Measurements from ENCODE around the gene NAPEPLD. TPM values are rescaled to one million over a fixed set of nuclear protein-coding genes. Genes with fewer than 3 reads are reported as not detected.
"Not testable (repeated sequence)": the region's sequence is repeated elsewhere in the genome, so short reads cannot be mapped to it uniquely, and the experiment has no call there.

Gene NAPEPLD
- total and polyA plus RNA-seq, 2 donors, result 5.2 to 33.2 TPM

DNA sequence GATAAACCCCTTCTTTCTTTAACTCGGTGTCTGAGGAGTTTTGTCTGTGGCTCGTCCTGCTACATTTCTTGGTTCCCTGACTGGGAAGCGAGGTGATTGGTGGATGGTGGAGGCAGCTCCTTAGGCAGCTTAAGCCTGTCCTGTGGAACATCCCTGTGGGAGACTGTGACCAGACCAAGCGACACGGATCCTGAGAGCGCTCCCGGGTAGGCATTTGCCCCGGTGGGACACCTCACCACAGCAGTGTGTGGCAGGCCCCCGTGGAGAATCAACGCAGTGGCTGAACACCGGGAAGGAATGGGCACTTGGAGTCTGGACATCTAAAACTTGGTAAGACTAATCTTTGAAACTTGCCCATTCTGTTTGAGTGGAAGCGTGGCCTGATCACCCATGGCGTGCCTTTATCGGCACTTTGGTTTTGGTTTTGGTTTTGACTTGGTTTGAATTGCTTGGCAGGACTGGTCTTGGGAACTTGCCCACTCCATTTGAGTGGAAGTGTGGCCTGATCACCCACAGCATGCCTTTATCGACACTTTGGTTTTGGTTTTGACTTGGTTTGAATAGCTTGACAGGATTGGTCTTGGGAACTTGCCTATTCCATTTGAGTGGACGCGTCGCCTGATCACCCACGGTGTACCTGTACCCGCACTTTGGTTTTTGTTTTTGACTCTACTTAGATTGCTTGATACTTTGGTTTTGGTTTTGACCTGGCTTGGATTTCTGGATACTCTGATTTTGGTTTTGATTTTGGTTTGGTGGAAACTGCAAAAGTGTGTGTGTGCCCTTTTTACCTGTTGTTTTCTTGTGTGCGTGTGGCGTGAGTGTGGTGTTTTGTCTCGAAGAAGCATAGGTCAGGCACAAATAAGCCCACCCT is 4.1 kb upstream of the NAPEPLD start:
- 95% methylated on average over 23 of the region's 23 CpGs for WGBS
- not testable (repeated sequence) for H3K4me1 ChIP-seq (ENCODE audit: insufficient read depth); H3K4me3 ChIP-seq (ENCODE audit: low read depth, low read length); H3K36me3 ChIP-seq (ENCODE audit: insufficient read depth); DNase-seq (ENCODE audit: extremely low spot score); H3K27ac ChIP-seq (ENCODE audit: low read depth)

- not testable (repeated sequence) for H3K27ac ChIP-seq (ENCODE audit: low read depth); DNase-seq (ENCODE audit: extremely low spot score); H3K4me3 ChIP-seq (ENCODE audit: low read depth, low read length); H3K36me3 ChIP-seq (ENCODE audit: insufficient read depth); H3K4me1 ChIP-seq (ENCODE audit: insufficient read depth)
- WGBS, result 82% methylated on average over 8 of the region's 8 CpGs
Observed at GRCh38 chr7:103151993-103152676, 3.2 kb upstream of the NAPEPLD start.

DNA sequence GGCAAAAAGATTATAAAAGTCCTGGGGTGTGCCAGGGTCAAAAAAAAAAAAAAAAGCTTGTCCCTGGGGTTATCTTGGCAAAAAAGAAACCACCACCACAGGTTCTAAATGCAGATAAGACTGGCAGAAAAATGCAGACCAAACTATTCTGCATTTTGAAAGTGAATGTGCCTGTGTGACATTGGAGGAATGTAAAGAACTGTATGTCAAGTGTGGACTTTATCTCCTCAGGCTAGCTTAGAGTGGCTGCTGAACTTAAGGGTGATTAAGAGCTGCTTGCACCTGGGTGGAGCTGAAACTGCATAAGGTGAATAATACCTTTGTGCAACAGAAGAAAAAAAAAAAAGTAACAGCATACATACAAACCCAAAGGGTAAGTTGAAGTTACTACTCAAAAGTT is 1.3 kb upstream of the NAPEPLD start:
- no peaks in the 10 kb centered on the region for H3K4me1 ChIP-seq (ENCODE audit: insufficient read depth)
- no peak overlapping the region for H3K4me3 ChIP-seq (ENCODE audit: low read depth, low read length)
- no peaks in the 10 kb centered on the region for H3K36me3 ChIP-seq (ENCODE audit: insufficient read depth)
- no peak overlapping the region for H3K27ac ChIP-seq (ENCODE audit: low read depth)
- no peak for DNase-seq (ENCODE audit: extremely low spot score)

- no peaks in the 10 kb centered on the region for H3K4me1 ChIP-seq (ENCODE audit: insufficient read depth)
- 93% methylated on average over 11 of the region's 11 CpGs for WGBS
- no peak for DNase-seq (ENCODE audit: extremely low spot score)
- peak overlapping the region; percentile 97 for H3K27ac ChIP-seq (ENCODE audit: low read depth)
- peak overlapping the region; percentile 91 for H3K4me3 ChIP-seq (ENCODE audit: low read depth, low read length)
- H3K36me3 ChIP-seq (ENCODE audit: insufficient read depth), result no peaks in the 10 kb centered on the region
Observed at GRCh38 chr7:103149808-103150180, 895 bp upstream of the NAPEPLD start.

- H3K4me1 ChIP-seq (ENCODE audit: insufficient read depth), result no peaks in the 10 kb centered on the region
- peak overlapping the region; percentile 97 for H3K27ac ChIP-seq (ENCODE audit: low read depth)
- H3K36me3 ChIP-seq (ENCODE audit: insufficient read depth), result no peaks in the 10 kb centered on the region
- WGBS, result 1% methylated on average over 13 of the region's 13 CpGs
- no peak for DNase-seq (ENCODE audit: extremely low spot score)
- H3K4me3 ChIP-seq (ENCODE audit: low read depth, low read length), result peak overlapping the region; percentile 91
Observed at GRCh38 chr7:103148131-103148993, 537 bp downstream of the NAPEPLD start.

DNA sequence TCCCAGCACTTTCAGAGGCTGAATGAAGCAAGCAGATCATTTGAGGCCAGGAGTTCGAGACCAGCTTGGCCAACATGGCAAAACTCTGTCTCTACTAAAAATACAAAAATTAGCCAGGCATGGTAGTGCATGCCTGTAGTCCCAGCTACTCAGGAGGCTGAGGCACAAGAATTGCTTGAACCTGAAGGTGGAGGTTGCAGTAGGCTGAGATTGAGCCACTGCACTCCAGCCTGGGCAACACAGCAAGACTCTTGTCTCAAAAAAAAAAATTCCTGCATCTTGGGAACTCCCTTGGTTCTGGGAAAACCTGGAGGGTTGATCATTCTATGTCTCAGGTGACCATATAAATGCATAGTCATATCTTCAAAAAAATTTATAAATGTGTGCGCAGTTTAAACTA is 4.1 kb downstream of the NAPEPLD start:
- H3K36me3 ChIP-seq (ENCODE audit: insufficient read depth); DNase-seq (ENCODE audit: extremely low spot score); H3K27ac ChIP-seq (ENCODE audit: low read depth); H3K4me1 ChIP-seq (ENCODE audit: insufficient read depth); H3K4me3 ChIP-seq (ENCODE audit: low read depth, low read length): not testable (repeated sequence)
- WGBS, result 100% methylated on average over 2 of the region's 2 CpGs

DNA sequence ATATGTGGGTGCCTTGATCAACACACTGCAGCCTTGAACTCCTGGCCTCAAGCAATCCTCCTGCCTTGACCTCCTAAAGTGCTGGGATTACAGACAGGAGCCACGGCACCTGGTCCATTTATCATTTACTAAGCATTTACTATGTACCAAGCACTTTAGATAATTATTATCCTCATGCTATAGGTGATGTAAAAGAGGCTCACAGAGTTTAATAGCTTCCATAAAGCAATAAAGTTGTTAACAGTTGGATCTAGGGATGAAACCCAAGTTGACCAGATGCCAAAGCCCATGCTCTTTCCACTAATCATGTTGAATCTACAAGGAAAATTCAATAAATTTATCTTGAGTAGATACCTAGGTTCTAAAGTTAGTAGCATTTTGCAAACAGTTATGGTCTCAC is 5.0 kb downstream of the NAPEPLD start:
- WGBS, result 87% methylated on average over 1 of the region's 1 CpG
- no peak overlapping the region for H3K27ac ChIP-seq (ENCODE audit: low read depth)

GRCh38 chr7:103142494-103142893 is 6.4 kb downstream of the NAPEPLD start:
- Histone ChIP-seq H3K4me3 (ENCODE audit: low read depth, low read length) (no peak overlapping the region), H3K4me1 (ENCODE audit: insufficient read depth) (no peaks in the 10 kb centered on the region), H3K36me3 (ENCODE audit: insufficient read depth) (no peaks in the 10 kb centered on the region), H3K27ac (ENCODE audit: low read depth) (no peak overlapping the region)
- DNase-seq (ENCODE audit: extremely low spot score), result no peak
- WGBS, result 84% methylated on average over 1 of the region's 1 CpG

More for the DNA sequence above, 5.0 kb downstream of the NAPEPLD start:
- H3K36me3 ChIP-seq (ENCODE audit: insufficient read depth), result no peaks in the 10 kb centered on the region
- no peak for DNase-seq (ENCODE audit: extremely low spot score)
- H3K4me3 ChIP-seq (ENCODE audit: low read depth, low read length), result no peak overlapping the region
- H3K4me1 ChIP-seq (ENCODE audit: insufficient read depth), result no peaks in the 10 kb centered on the region

- H3K27ac ChIP-seq (ENCODE audit: low read depth), result no peak overlapping the region
- no peak for DNase-seq (ENCODE audit: extremely low spot score)
- 87% methylated on average over 8 of the region's 8 CpGs for WGBS
Observed at GRCh38 chr7:103141753-103142404, 7.0 kb downstream of the NAPEPLD start.

DNA sequence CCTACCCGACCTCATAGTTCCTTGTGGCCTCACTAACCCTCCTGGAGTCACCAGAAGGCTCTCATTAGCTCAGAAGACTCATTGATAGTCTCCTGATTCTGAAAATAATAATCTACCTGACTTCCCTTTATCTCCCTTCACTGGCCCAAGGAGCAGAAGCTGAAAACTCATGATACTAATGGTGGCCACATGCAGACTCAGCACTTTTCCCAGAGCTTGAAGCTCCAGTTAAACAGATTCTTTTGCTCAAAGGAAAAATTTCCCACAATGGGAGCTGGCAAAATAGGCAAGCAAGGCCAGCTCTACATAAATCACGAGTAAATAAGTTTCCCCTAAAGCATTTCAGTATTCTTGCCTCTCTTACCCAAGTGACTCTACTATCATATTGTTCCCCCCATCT is 8.2 kb downstream of the NAPEPLD start:
- DNase-seq (ENCODE audit: extremely low spot score), result no peak
- WGBS, result 91% methylated on average over 2 of the region's 2 CpGs
- H3K27ac ChIP-seq (ENCODE audit: low read depth), result no peak overlapping the region

More at GRCh38 chr7:103141753-103142404, 7.0 kb downstream of the NAPEPLD start:
- H3K4me1 ChIP-seq (ENCODE audit: insufficient read depth), result no peaks in the 10 kb centered on the region
- H3K36me3 ChIP-seq (ENCODE audit: insufficient read depth), result no peaks in the 10 kb centered on the region
- H3K4me3 ChIP-seq (ENCODE audit: low read depth, low read length), result no peak overlapping the region

GRCh38 chr7:103140061-103140460 is 8.8 kb downstream of the NAPEPLD start:
- H3K4me1 ChIP-seq (ENCODE audit: insufficient read depth), result no peaks in the 10 kb centered on the region
- DNase-seq (ENCODE audit: extremely low spot score), result no peak
- H3K4me3 ChIP-seq (ENCODE audit: low read depth, low read length), result no peak overlapping the region
- 78% methylated on average over 2 of the region's 2 CpGs for WGBS
- no peaks in the 10 kb centered on the region for H3K36me3 ChIP-seq (ENCODE audit: insufficient read depth)
- H3K27ac ChIP-seq (ENCODE audit: low read depth), result no peak overlapping the region

More for the DNA sequence above, 8.2 kb downstream of the NAPEPLD start:
- Histone ChIP-seq H3K4me3 (ENCODE audit: low read depth, low read length) (no peak overlapping the region), H3K4me1 (ENCODE audit: insufficient read depth) (no peaks in the 10 kb centered on the region), H3K36me3 (ENCODE audit: insufficient read depth) (no peaks in the 10 kb centered on the region)

DNA sequence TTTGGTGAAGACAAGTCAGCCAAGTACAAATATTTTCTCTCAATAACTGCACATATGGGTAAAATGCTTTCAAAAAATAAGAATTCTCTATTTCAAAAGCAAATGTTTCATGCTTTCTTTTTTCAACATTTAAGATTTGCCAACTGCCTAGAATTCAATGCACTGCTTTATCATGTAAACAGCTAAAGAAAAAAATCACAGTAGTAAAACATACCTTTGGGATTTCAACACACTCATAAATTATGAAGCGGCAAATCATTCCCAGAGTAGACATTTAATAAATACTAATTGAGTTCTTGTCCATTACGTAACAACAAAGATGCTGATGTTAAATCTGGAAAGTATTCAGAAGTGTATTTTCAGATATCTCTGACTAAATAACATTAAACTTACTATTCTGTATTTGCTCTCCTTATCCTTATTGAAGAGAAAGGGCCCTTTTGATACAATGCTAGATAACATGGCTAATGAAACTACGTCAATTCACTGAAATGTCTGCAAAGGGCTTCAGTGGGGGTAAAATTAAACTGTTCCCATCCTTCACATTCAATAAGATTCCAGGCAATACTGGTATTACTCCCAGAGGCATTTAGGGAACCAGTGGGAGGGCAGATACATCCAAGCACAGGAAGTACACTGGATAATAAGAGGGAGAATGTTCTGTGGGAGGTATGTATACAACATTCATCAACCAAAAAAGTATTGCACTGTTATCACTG is 13.9 kb downstream of the NAPEPLD start:
- Histone ChIP-seq H3K4me1 (ENCODE audit: insufficient read depth) (peaks cover 2% of the 10 kb centered on the region), H3K36me3 (ENCODE audit: insufficient read depth) (no peaks in the 10 kb centered on the region), H3K4me3 (ENCODE audit: low read depth, low read length) (no peak overlapping the region), H3K27ac (ENCODE audit: low read depth) (no peak overlapping the region)
- 51% methylated on average over 3 of the region's 3 CpGs for WGBS
- DNase-seq (ENCODE audit: extremely low spot score), result no peak

Data from urinary bladder (tissue), 4 donors.